Sciatic nerve (tissue), 2 donors: ENCODE measurements around the gene ZNHIT2. TPM values are rescaled to one million over a fixed set of nuclear protein-coding genes. Genes with fewer than 3 reads are reported as not detected.
"Not testable (repeated sequence)": the region's sequence is repeated elsewhere in the genome, so short reads cannot be mapped to it uniquely, and the experiment has no call there.

ENCODE experiments used
- ATAC-seq: fragments of 200-7000 bp; cut with Tn5 transposase; one replicate; pipeline ENCODE4 v1.9.1; 2020; ENCODE audit warnings: mild to moderate bottlenecking, moderate library complexity
- DNase-seq: peaks from one replicate; pipeline ENCODE4 v3.0.0-alpha.2; 2020; ENCODE audit warnings: low spot score
- intact Hi-C: fragments of 100-400 bp; cut with DNase I; formaldehyde crosslinking; loops from one replicate; pipeline ENCODE4 v1.14.2; 2022
- total RNA-seq: library from RNA; stranded (reverse); fragmentation: NEBNext Ultra II Directional; extraction: Animal tissue kit (Norgen Biotek cat#: 25700); gene quantifications from one replicate; pipeline ENCODE4 v1.2.1, GENCODE V29; 2021
- donor health status: DM: no; HTN: no; CAD: no.
- donor health status: DM: no; HTN: no; CAD: no.

Gene ZNHIT2
- 6.8 TPM for total RNA-seq

GRCh38 chr11:65117206-65118096 is at the start of gene ZNHIT2:
ZNHIT2 (minus strand) TSS chr11:65117701; CDS start chr11:65117653, 48 bp downstream.
- ATAC-seq: peak; percentile 94
- intact Hi-C loops: loop anchor here (10.0 kb wide), 2 partner anchors 103 to 193 kb away; partner anchors contain the start of genes ARL2 and PPP2R5B
- DNase-seq: peak; percentile 100

GRCh38 chr11:65166893-65167292 is 49.4 kb upstream of the ZNHIT2 start:
- intact Hi-C loops: no loop called here
- ATAC-seq: no peak
- DNase-seq: no peak

GRCh38 chr11:65165410-65166317 is 48.2 kb upstream of the ZNHIT2 start:
- DNase-seq (peak; percentile 56), ATAC-seq (peak; percentile 82)
- intact Hi-C loops: no loop called here

- DNase-seq (peak; percentile 7), ATAC-seq (no peak)
- intact Hi-C loops: no loop called here
These were observed 46.2 kb upstream of the ZNHIT2 start for GRCh38 chr11:65163684-65164083.

GRCh38 chr11:65160643-65161042 is 43.1 kb upstream of the ZNHIT2 start:
- DNase-seq (no peak), ATAC-seq (no peak)
- intact Hi-C loops: no loop called here

- intact Hi-C loops: no loop called here
- ATAC-seq (no peak), DNase-seq (peak; percentile 9)
These were observed 41.5 kb upstream of the ZNHIT2 start for GRCh38 chr11:65159012-65159411.

GRCh38 chr11:65157336-65157735 is 39.8 kb upstream of the ZNHIT2 start:
- no peak for ATAC-seq
- intact Hi-C loops: no loop called here
- DNase-seq: peak; percentile 5

- DNase-seq: peak; percentile 19
- intact Hi-C loops: no loop called here
- no peak for ATAC-seq
These were observed 39.4 kb upstream of the ZNHIT2 start for GRCh38 chr11:65156926-65157325.

- ATAC-seq (no peak), DNase-seq (no peak)
- intact Hi-C loops: no loop called here
These were observed 38.8 kb upstream of the ZNHIT2 start for GRCh38 chr11:65156256-65156655.

GRCh38 chr11:65152122-65152521 is 34.6 kb upstream of the ZNHIT2 start:
- ATAC-seq: no peak
- peak; percentile 6 for DNase-seq
- intact Hi-C loops: no loop called here

- DNase-seq: peak; percentile 7
- intact Hi-C loops: no loop called here
- no peak for ATAC-seq
These were observed 33.9 kb upstream of the ZNHIT2 start for GRCh38 chr11:65151331-65151899.

GRCh38 chr11:65150509-65151299 is 33.2 kb upstream of the ZNHIT2 start:
- intact Hi-C loops: no loop called here
- DNase-seq (peak; percentile 84), ATAC-seq (peak; percentile 92)

GRCh38 chr11:65150131-65150508 is 32.6 kb upstream of the ZNHIT2 start:
- intact Hi-C loops, ATAC-seq: not testable (repeated sequence)

GRCh38 chr11:65148657-65149056 is 31.2 kb upstream of the ZNHIT2 start:
- no peak for ATAC-seq
- DNase-seq: peak; percentile 44
- intact Hi-C loops: no loop called here

More at GRCh38 chr11:65150131-65150508, 32.6 kb upstream of the ZNHIT2 start:
- DNase-seq: peak; percentile 36

- ATAC-seq (no peak), DNase-seq (no peak)
- intact Hi-C loops: no loop called here
These were observed 30.0 kb upstream of the ZNHIT2 start for GRCh38 chr11:65147352-65148075.

GRCh38 chr11:65141896-65142494 is 24.5 kb upstream of the ZNHIT2 start:
- no peak for DNase-seq
- no peak for ATAC-seq
- intact Hi-C loops: no loop called here

GRCh38 chr11:65136515-65137096 is 19.1 kb upstream of the ZNHIT2 start:
- ATAC-seq: no peak
- intact Hi-C loops: no loop called here
- peak; percentile 34 for DNase-seq
